Type B pancreatic cell (in vitro differentiated cells): ENCODE measurements around the gene KIF25. TPM values are rescaled to one million over a fixed set of nuclear protein-coding genes. Genes with fewer than 3 reads are reported as not detected.

Source experiments
- DNase-seq: peaks from one replicate; pipeline ENCODE4 v3.0.0; 2021; ENCODE audit warnings: mixed read lengths; ENCODE audit not compliant: unreplicated experiment; ENCODE audit errors: extremely low spot score
- H3K27ac Mint-ChIP-seq: 2 replicates; pipeline ENCODE4 v1.8.0; 2021; ENCODE audit warnings: mild to moderate bottlenecking, mixed read lengths
- H3K27me3 Mint-ChIP-seq: 2 replicates; pipeline ENCODE4 v1.8.0; 2021; ENCODE audit warnings: mixed read lengths
- H3K36me3 Mint-ChIP-seq: 2 replicates; pipeline ENCODE4 v1.8.0; 2021; ENCODE audit warnings: mixed read lengths
- H3K4me1 Mint-ChIP-seq: one replicate; pipeline ENCODE4 v1.8.0; 2021; ENCODE audit warnings: mixed read lengths; ENCODE audit not compliant: unreplicated experiment
- H3K4me3 Mint-ChIP-seq: 2 replicates; pipeline ENCODE4 v1.8.0; 2021; ENCODE audit warnings: mild to moderate bottlenecking, mixed read lengths
- H3K9me3 Mint-ChIP-seq: 2 replicates; pipeline ENCODE4 v1.8.0; 2021; ENCODE audit warnings: mixed read lengths
- CTCF ChIP-seq: fragments of 200-600 bp; sonication (generic); conservative IDR thresholded peaks from 2 replicates; pipeline ENCODE4 v1.5.0; 2021; ENCODE audit warnings: antibody characterized with exemption, mild to moderate bottlenecking
- total RNA-seq: library from RNA; stranded (reverse); gene quantifications from 2 replicates; pipeline ENCODE4 v1.2.1, GENCODE V29; 2021; ENCODE audit warnings: low replicate concordance

Gene KIF25
- total RNA-seq, 1 donor from 2014 or later: not detected

- Mint-ChIP-seq H3K9me3 (no peaks in the 10 kb centered on the region), H3K27ac (no peak overlapping the region), H3K36me3 (no peaks in the 10 kb centered on the region)
Measured at GRCh38 chr6:168044521-168045130, 47.2 kb downstream of the KIF25 start.

GRCh38 chr6:168045141-168045691, 47.7 kb downstream of the KIF25 start:
- no peak for TF ChIP-seq CTCF
- H3K27ac Mint-ChIP-seq: no peak overlapping the region
- no peaks in the 10 kb centered on the region for H3K4me1 Mint-ChIP-seq
- DNase-seq: no peak
- H3K27me3 Mint-ChIP-seq: no peaks in the 10 kb centered on the region
- no peaks in the 10 kb centered on the region for H3K9me3 Mint-ChIP-seq
- no peak overlapping the region for H3K4me3 Mint-ChIP-seq
- H3K36me3 Mint-ChIP-seq: no peaks in the 10 kb centered on the region

More at GRCh38 chr6:168044521-168045130, 47.2 kb downstream of the KIF25 start:
- H3K27me3 Mint-ChIP-seq: no peaks in the 10 kb centered on the region
- no peak for DNase-seq
- H3K4me3 Mint-ChIP-seq: no peak overlapping the region
- TF ChIP-seq CTCF: no peak
- H3K4me1 Mint-ChIP-seq: no peaks in the 10 kb centered on the region

- H3K27ac Mint-ChIP-seq: no peak overlapping the region
- TF ChIP-seq CTCF: no peak
- no peaks in the 10 kb centered on the region for H3K4me1 Mint-ChIP-seq
Measured at GRCh38 chr6:168045706-168046620, 48.5 kb downstream of the KIF25 start.

GRCh38 chr6:168046696-168047095, 49.2 kb downstream of the KIF25 start:
- no peaks in the 10 kb centered on the region for H3K9me3 Mint-ChIP-seq
- no peak overlapping the region for H3K4me3 Mint-ChIP-seq
- no peaks in the 10 kb centered on the region for H3K4me1 Mint-ChIP-seq
- TF ChIP-seq CTCF: no peak
- DNase-seq: no peak
- H3K27ac Mint-ChIP-seq: no peak overlapping the region
- H3K27me3 Mint-ChIP-seq: no peaks in the 10 kb centered on the region
- H3K36me3 Mint-ChIP-seq: no peaks in the 10 kb centered on the region

More at GRCh38 chr6:168045706-168046620, 48.5 kb downstream of the KIF25 start:
- DNase-seq: no peak
- Mint-ChIP-seq H3K36me3 (no peaks in the 10 kb centered on the region), H3K9me3 (no peaks in the 10 kb centered on the region), H3K4me3 (no peak overlapping the region), H3K27me3 (no peaks in the 10 kb centered on the region)

GRCh38 chr6:168047841-168048723, 50.6 kb downstream of the KIF25 start:
- H3K4me3 Mint-ChIP-seq: no peak overlapping the region
- no peak overlapping the region for H3K27ac Mint-ChIP-seq
- no peaks in the 10 kb centered on the region for H3K9me3 Mint-ChIP-seq

More at GRCh38 chr6:168047841-168048723, 50.6 kb downstream of the KIF25 start:
- Mint-ChIP-seq H3K27me3 (no peaks in the 10 kb centered on the region), H3K36me3 (no peaks in the 10 kb centered on the region), H3K4me1 (no peaks in the 10 kb centered on the region)
- no peak for DNase-seq
- TF ChIP-seq CTCF: no peak
